Activated naive CD8-positive, alpha-beta T cell treated with anti-CD3 and anti-CD28 coated beads for 36 hours (primary cell): ENCODE measurements around the gene GPC6. TPM values are rescaled to one million over a fixed set of nuclear protein-coding genes. Genes with fewer than 3 reads are reported as not detected.

Experiments used
- DNase-seq: peaks from one replicate; pipeline ENCODE4 v3.0.0; 2021
- H3K27ac Mint-ChIP-seq: one replicate; pipeline ENCODE4 v1.8.0; 2022; ENCODE audit warnings: mild to moderate bottlenecking, moderate library complexity, mixed read lengths
- H3K27me3 Mint-ChIP-seq: one replicate; pipeline ENCODE4 v1.8.0; 2022; ENCODE audit warnings: mild to moderate bottlenecking, mixed read lengths
- H3K36me3 Mint-ChIP-seq: one replicate; pipeline ENCODE4 v1.8.0; 2021; ENCODE audit warnings: mild to moderate bottlenecking, mixed read lengths
- H3K4me1 Mint-ChIP-seq: one replicate; pipeline ENCODE4 v1.8.0; 2021; ENCODE audit warnings: mixed read lengths
- H3K4me3 Mint-ChIP-seq: one replicate; pipeline ENCODE4 v1.8.0; 2022; ENCODE audit warnings: mild to moderate bottlenecking, moderate library complexity, mixed read lengths
- H3K9me3 Mint-ChIP-seq: one replicate; pipeline ENCODE4 v1.8.0; 2022; ENCODE audit warnings: mixed read lengths
- total RNA-seq, 2 experiments: library from RNA; stranded (reverse); gene quantifications; one replicate each; pipeline ENCODE4 v1.2.3, GENCODE V29; 2021

The GPC6 gene
- total RNA-seq, 2 experiments from 2014 or later = not detected

- Mint-ChIP-seq H3K36me3 (no peaks in the 10 kb centered on the region), H3K27ac (no peak overlapping the region), H3K4me1 (no peaks in the 10 kb centered on the region), H3K27me3 (no peaks in the 10 kb centered on the region), H3K4me3 (no peak overlapping the region), H3K9me3 (no peaks in the 10 kb centered on the region)
- DNase-seq = no peak
Measured at GRCh38 chr13:93948162-93948922, 721.7 kb downstream of the GPC6 start.

GRCh38 chr13:93951108-93951507 lies 724.5 kb downstream of the GPC6 start:
- DNase-seq = no peak
- Mint-ChIP-seq H3K4me1 (no peaks in the 10 kb centered on the region), H3K27ac (no peak overlapping the region), H3K36me3 (no peaks in the 10 kb centered on the region), H3K4me3 (no peak overlapping the region), H3K27me3 (no peaks in the 10 kb centered on the region), H3K9me3 (no peaks in the 10 kb centered on the region)

- Mint-ChIP-seq H3K27me3 (no peaks in the 10 kb centered on the region), H3K36me3 (no peaks in the 10 kb centered on the region), H3K27ac (no peak overlapping the region), H3K9me3 (no peaks in the 10 kb centered on the region), H3K4me3 (no peak overlapping the region), H3K4me1 (no peaks in the 10 kb centered on the region)
- DNase-seq = no peak
Measured at GRCh38 chr13:93951951-93952350, 725.3 kb downstream of the GPC6 start.

- Mint-ChIP-seq H3K4me1 (no peaks in the 10 kb centered on the region), H3K27me3 (no peaks in the 10 kb centered on the region)
- no peak for DNase-seq
Measured at GRCh38 chr13:93953841-93954240, 727.2 kb downstream of the GPC6 start.

GRCh38 chr13:93955904-93956303 lies 729.3 kb downstream of the GPC6 start:
- no peak overlapping the region for H3K27ac Mint-ChIP-seq
- no peaks in the 10 kb centered on the region for H3K36me3 Mint-ChIP-seq
- H3K4me3 Mint-ChIP-seq = no peak overlapping the region
- no peaks in the 10 kb centered on the region for H3K4me1 Mint-ChIP-seq
- H3K27me3 Mint-ChIP-seq = peaks cover 4% of the 10 kb centered on the region
- no peak for DNase-seq
- H3K9me3 Mint-ChIP-seq = no peaks in the 10 kb centered on the region

More at GRCh38 chr13:93953841-93954240, 727.2 kb downstream of the GPC6 start:
- no peak overlapping the region for H3K4me3 Mint-ChIP-seq
- H3K36me3 Mint-ChIP-seq = no peaks in the 10 kb centered on the region
- no peak overlapping the region for H3K27ac Mint-ChIP-seq
- no peaks in the 10 kb centered on the region for H3K9me3 Mint-ChIP-seq

GRCh38 chr13:93956426-93956825 lies 729.8 kb downstream of the GPC6 start:
- H3K4me1 Mint-ChIP-seq = no peaks in the 10 kb centered on the region
- no peaks in the 10 kb centered on the region for H3K36me3 Mint-ChIP-seq
- H3K4me3 Mint-ChIP-seq = no peak overlapping the region
- H3K27ac Mint-ChIP-seq = no peak overlapping the region
- H3K9me3 Mint-ChIP-seq = no peaks in the 10 kb centered on the region
- no peak for DNase-seq
- peaks cover 4% of the 10 kb centered on the region for H3K27me3 Mint-ChIP-seq

- DNase-seq = no peak
- Mint-ChIP-seq H3K4me3 (no peak overlapping the region), H3K9me3 (no peaks in the 10 kb centered on the region), H3K27me3 (peaks cover 4% of the 10 kb centered on the region), H3K36me3 (no peaks in the 10 kb centered on the region), H3K4me1 (no peaks in the 10 kb centered on the region), H3K27ac (no peak overlapping the region)
Measured at GRCh38 chr13:93957371-93957770, 730.8 kb downstream of the GPC6 start.

- H3K36me3 Mint-ChIP-seq = no peaks in the 10 kb centered on the region
Measured at GRCh38 chr13:93959796-93960533, 733.4 kb downstream of the GPC6 start.

GRCh38 chr13:93963266-93964145 lies 736.9 kb downstream of the GPC6 start:
- Mint-ChIP-seq H3K9me3 (no peaks in the 10 kb centered on the region), H3K27me3 (peaks cover 15% of the 10 kb centered on the region), H3K4me1 (no peaks in the 10 kb centered on the region), H3K27ac (no peak overlapping the region), H3K36me3 (no peaks in the 10 kb centered on the region), H3K4me3 (no peak overlapping the region)
- no peak for DNase-seq

More at GRCh38 chr13:93959796-93960533, 733.4 kb downstream of the GPC6 start:
- no peak for DNase-seq
- Mint-ChIP-seq H3K27me3 (peaks cover 12% of the 10 kb centered on the region), H3K9me3 (no peaks in the 10 kb centered on the region), H3K27ac (no peak overlapping the region), H3K4me1 (no peaks in the 10 kb centered on the region), H3K4me3 (no peak overlapping the region)

GRCh38 chr13:93964146-93964512 lies 737.5 kb downstream of the GPC6 start:
- Mint-ChIP-seq H3K4me1 (no peaks in the 10 kb centered on the region), H3K9me3 (no peaks in the 10 kb centered on the region), H3K36me3 (no peaks in the 10 kb centered on the region), H3K27ac (no peak overlapping the region), H3K27me3 (peaks cover 15% of the 10 kb centered on the region), H3K4me3 (no peak overlapping the region)
- no peak for DNase-seq

- no peak overlapping the region for H3K4me3 Mint-ChIP-seq
- DNase-seq = no peak
- no peaks in the 10 kb centered on the region for H3K36me3 Mint-ChIP-seq
- H3K27ac Mint-ChIP-seq = no peak overlapping the region
- no peaks in the 10 kb centered on the region for H3K9me3 Mint-ChIP-seq
- H3K4me1 Mint-ChIP-seq = no peaks in the 10 kb centered on the region
- H3K27me3 Mint-ChIP-seq = peaks cover 11% of the 10 kb centered on the region
Measured at GRCh38 chr13:93965587-93965986, 739.0 kb downstream of the GPC6 start.

- Mint-ChIP-seq H3K36me3 (no peaks in the 10 kb centered on the region), H3K27ac (no peak overlapping the region), H3K27me3 (peaks cover 11% of the 10 kb centered on the region), H3K4me1 (no peaks in the 10 kb centered on the region), H3K9me3 (no peaks in the 10 kb centered on the region), H3K4me3 (no peak overlapping the region)
- no peak for DNase-seq
Measured at GRCh38 chr13:93966267-93966936, 739.8 kb downstream of the GPC6 start.

GRCh38 chr13:93967286-93967685 lies 740.7 kb downstream of the GPC6 start:
- H3K36me3 Mint-ChIP-seq = no peaks in the 10 kb centered on the region

GRCh38 chr13:93975242-93975641 lies 748.6 kb downstream of the GPC6 start:
- H3K36me3 Mint-ChIP-seq = no peaks in the 10 kb centered on the region
- no peak overlapping the region for H3K4me3 Mint-ChIP-seq
- H3K27me3 Mint-ChIP-seq = peaks cover 9% of the 10 kb centered on the region
- H3K27ac Mint-ChIP-seq = no peak overlapping the region
- DNase-seq = no peak
- H3K4me1 Mint-ChIP-seq = no peaks in the 10 kb centered on the region
- no peaks in the 10 kb centered on the region for H3K9me3 Mint-ChIP-seq

More at GRCh38 chr13:93967286-93967685, 740.7 kb downstream of the GPC6 start:
- Mint-ChIP-seq H3K27me3 (peaks cover 11% of the 10 kb centered on the region), H3K4me1 (no peaks in the 10 kb centered on the region), H3K27ac (no peak overlapping the region), H3K9me3 (no peaks in the 10 kb centered on the region), H3K4me3 (no peak overlapping the region)
- DNase-seq = no peak
